NCI-H446 (cell line): ENCODE results near the gene ASCL4.

Source experiments
- DNase-seq, 2 experiments: peaks; one replicate each; lab custom pipeline; 2025; lab: John Stamatoyannopoulos, UW

The ASCL4 gene

DNA sequence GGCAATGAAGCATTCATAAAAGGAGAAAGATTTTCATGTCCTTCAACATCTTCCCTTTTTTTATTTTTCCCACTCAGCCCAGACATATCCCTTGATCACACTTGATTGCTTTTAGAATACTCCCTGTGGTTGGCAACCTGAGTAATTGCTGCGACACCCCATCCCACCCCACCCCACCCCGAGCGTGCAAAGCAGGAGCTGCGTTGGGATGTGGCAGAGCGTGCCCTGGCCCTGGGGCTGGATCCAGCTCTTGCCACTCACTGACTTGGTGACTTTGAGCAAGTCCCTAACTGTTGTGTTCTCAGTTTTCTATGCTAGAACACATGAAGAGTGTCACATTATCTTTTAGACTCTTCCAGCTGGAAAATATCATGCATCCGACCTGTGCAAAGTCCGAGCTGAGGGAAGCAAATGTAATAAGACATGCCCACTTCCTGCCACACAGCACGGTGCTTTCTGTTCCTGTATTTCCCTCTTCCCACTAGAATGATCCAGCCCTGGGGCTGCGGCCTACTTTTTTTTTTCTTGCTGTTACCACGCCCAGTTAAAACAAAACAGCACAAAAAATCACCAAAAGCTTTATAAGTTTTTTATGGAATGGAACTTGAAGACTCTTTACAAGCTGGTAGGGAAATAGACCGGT lies 4.0 kb downstream of the ASCL4 start:
- DNase-seq, result no peak

DNA sequence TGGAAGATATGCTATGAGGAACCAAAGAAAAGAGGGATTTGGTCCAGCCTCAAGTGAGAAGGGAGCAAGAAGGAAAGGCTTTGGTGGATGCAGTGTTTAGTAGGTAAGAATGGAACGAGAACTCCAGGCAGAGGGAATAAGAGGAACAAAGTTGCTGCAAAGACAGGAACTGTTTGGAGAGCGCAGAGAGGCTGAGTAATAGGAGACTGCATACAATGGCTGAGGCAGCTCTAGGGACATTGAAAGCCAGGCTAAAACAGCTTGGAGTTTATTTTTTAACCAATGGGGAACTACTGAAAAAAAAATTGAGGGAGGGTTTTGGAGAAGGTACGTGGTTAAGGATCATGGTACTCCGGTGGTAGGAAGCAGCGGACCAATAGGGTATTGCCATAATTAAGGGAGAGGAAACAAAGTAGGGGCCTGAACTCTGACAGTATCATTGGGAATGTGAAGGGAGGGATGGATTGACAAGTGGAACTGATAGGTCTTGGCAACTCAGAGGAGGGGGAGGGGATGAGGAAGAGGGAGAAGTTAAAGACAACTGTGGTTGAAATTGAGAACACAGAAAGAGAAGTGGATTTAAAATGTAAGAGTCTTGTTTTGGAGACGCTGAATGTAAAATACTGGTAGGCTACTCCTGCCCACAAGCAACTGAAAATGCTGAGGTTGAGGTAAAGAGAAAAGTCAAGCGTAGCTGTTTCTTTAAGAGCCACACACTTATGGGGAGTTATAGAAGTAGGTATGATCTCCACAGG lies 4.8 kb downstream of the ASCL4 start:
- DNase-seq, result no peak

DNA sequence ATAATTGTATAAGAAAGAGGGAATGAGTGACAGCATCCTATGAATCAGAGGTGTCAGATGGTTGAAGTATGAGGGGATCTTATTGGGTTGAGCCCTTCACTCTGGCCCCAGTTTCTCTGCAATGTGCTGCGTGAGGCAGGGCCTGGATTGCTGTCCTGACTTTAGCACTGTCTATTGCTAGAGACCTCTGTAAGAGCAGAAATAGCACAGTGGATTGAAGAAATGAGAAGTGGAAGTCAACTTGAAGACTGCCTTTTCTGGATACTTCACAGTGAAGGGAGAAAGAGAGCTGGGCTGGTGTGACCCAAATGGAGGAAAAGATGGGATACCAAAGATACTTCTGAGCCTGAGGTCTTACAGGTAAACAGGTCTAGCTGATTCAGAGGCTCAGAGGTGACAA lies 5.8 kb downstream of the ASCL4 start:
- no peak for DNase-seq

DNA sequence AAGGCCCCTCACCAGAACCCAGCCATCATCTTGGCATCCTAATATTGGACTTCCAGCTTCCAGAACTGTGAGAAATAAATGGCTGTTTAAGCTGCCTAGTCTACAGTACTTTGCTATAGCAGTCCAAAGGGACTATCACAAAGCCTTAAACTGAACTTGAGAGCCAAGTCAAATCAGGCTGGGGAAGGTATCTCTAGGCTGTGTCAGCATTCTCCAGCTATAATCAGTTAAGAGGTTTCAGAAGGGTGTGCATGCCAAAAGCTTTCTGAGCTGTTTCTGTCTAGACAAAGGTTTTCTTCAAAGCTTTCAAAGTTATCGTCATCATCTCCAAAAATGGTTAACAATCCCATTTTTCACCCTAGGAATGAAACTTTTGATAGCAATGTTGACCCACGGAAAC lies 7.6 kb downstream of the ASCL4 start:
- no peak for DNase-seq

DNA sequence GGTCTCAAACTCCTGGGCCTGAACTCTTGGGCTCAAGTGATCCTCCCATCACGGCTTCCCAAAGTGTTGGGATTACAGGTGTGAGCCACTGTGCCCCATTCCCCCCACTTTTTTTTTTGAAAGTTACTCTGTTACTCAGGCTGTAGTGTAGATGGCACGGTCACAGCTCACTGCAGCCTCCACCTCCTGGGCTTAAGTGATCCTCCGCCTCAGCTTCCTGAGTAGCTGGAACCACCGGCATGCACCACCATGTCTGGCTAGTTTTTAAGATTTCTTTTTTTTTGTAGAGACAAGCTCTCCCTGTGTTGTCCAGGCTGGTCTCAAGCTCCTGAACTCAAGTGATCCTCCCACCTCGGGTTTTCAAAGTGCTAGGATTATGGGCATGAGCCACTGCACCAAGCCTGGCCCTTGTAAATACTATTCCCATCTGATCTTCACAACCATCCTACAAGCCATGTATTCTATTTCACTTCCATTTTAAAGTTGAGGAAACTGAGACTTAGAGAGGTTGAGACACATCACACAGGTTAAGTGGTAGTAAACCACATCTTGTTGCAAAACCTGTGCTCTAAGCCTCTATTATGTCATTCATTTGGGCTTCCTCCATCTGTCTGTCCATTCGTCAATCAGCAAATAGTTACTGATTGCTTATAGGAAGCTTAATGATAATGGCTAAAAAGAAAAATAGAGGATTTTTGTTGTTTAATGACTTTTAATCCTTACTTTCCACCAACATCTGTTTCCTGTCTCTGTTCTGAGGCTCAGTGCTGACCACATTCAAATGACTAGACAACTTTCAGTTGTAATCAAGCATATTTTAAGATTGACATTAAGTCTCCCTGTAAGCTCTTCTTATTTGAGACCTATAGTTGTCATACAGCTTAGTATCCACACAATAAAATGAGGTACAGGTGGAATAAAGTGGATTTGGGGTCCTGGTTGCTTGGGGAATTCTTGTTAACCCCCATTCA lies 9.2 kb downstream of the ASCL4 start:
- no peak for DNase-seq

DNA sequence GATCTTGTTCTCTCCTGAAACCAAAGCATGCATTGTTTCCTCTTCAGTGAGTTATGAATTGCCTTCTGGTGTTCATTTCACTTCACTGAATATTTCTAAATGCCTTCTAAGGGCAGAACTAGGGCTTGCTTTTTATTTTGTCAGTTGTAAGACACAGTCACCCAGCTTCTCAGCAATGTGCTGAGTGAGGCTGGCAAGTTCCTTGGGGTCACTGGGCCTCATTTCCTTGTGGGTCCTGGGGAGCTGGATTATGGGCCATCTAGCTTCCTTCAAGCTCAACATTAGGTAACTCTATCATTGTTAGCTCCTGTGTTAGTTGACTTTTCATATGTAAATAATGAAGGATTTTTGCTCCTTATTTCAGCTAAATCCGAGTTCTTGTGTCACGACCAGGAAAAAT lies 13.8 kb downstream of the ASCL4 start:
- no peak for DNase-seq

DNA sequence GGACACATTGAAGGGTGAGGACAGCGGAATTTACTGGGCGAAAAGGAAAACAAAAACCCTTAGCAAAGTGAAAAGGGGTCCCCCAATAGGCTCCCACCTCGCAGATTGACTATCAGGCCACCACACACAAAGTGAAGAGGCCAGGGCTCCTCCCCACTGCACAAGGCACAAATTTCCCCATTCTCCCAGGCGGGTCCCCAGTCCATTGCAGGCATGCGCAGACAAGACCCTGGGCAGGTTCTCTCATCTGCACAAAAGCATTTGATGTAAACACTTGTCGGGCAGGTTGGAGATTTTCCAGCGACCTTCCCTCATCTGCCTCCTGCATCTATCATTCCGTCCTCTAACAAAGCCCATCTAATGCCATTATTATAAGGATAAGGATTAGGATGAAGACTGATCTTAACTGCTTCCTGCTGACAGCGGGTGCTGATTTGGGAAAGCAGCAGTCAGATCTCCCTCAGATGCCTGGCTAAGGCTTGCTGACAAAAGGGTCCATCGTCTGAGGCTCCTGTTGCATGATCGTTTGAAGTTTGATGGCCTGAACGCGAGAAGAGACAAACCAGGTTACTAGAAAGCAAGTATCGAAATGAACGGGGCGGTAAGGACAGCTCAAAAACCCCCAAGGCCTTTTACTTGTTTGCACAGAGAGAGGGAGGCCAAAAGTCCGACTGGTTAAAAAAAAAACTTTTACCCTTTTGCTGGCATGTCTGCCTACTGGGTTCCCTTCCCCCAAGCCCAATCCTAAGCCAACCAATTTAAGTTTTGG lies 14.4 kb downstream of the ASCL4 start:
- DNase-seq, result no peak

DNA sequence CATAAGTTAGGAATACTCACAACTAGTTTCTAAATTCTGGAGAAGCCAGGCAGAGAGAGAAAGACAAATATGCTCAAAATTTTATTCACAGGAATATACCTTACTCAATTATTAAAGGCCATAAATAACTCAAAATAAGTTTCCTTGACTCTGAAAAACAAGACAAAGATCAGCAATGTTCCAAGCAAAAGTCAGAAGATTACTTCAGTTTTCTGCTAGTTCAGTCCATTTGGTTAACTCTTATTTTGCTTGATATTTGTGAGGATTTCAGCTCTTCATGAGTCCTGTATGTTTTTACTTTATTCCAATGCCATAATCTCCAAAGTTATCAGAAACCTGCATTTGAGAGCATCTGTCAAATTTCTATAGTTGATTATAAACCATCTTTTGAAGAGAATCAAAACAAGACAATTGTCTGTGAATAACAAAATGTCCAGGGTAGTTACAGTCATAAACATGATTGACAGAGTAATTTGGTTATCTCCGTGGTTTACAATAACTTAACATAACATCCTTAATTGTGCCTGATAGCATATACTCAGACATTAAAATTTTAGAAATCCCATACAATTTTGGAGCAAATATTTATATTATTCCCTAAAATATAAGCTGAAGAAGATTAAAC lies 17.1 kb downstream of the ASCL4 start:
- no peak for DNase-seq

DNA sequence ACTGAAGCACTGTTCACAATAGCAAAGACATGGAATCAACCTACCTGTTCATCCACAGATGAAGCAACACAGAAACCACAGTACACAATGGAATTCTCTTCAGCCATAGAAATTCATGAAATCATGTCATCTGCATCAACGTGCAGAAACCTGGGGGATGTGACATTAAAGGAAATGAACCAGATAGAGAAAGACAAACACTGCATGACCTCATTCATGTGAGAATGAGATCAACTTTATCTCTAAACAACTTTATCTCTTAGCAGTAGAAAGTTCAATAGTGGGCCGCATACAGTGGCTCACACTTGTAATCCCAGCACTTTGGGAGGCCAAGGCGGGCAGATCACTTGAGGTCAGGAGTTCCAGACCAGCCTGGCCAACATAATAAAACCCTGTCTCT lies 19.9 kb downstream of the ASCL4 start:
- no peak for DNase-seq

DNA sequence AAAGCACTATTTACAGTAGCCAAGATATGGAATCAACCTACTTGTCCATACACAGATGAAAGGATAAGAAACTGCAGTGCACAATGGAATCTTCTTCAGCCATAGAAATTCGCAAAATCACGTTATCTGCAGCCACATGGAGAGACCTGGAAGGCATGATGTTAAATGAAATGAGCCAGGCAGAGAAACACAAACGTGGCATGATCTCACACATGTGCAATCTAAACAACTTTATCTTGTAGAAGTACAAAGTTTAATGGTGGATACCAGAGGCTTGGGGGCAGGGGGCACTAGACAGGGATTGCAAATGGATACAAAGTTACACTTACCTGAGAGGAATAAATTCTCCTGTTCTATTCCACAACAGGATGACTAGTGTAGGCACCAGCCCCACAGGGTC lies 24.1 kb downstream of the ASCL4 start:
- no peak for DNase-seq

DNA sequence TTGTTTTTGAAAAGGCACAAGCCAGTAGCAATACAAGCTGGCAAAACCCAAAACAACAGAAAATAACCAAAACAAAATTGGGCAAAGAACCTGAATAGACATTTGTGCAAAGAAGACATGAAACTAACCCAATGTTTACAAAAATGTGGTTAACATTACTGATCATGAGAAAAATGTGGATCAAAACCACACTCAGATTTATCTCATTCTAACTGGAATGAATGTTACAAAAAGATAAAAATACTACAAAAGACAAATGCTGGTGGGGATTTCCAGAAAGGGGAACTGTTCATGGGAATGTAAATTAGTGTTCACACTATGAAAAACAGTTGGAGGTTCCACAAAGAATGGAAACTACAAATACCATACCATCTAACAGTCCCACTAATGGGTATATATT lies 26.6 kb downstream of the ASCL4 start:
- DNase-seq, result no peak

DNA sequence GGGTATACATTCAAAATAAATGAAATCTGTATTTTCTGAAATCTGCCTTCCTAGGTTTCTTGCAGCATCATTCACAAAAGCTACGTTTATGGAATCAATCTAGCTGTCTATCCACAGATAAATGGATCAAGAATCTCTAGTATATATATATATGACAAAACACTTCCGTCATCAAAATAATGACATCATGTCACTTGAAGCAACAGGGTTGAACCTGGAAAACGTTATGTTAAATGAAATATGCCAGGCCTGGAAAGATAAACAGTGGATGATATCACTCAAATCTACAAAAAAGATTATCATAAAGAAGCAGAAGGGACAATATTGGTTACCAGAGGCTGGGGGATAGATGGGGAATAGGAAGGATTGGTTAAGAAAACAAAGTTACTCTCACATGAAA lies 28.6 kb downstream of the ASCL4 start:
- DNase-seq, result no peak

DNA sequence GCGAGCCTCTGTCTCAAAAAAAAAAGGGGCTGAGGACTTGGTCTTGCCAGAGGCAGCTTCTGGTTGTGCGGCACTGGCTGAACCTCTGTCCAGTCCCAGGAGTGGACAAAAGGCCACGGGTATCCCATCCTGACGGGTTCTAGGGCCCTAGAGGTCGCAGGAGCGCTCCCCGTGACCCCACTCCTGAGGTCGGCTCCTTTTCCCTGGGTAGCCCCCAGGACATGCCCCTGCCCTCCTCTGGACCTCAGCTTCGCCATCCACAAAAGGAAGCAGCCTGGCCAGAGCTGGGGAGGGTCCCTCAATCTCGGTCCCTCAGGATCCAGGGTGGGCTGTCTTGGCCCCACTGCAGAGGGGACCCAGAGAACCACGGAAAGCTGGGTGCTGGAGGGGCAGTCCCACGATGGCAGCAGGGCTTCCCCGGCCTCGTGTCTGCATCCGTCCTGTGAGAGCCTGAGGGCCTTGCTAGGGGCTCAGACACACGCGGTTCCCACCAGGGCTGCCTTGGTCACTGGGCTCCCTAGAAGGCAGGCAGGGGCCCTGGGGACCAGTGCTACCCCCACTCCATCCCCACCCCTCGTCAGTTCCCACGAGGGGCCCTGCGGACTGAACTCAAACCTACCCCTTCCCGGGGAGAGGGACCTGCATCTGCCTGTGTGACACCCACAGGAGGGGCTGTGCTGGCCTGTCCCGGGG lies 31.1 kb downstream of the ASCL4 start:
- no peak for DNase-seq

DNA sequence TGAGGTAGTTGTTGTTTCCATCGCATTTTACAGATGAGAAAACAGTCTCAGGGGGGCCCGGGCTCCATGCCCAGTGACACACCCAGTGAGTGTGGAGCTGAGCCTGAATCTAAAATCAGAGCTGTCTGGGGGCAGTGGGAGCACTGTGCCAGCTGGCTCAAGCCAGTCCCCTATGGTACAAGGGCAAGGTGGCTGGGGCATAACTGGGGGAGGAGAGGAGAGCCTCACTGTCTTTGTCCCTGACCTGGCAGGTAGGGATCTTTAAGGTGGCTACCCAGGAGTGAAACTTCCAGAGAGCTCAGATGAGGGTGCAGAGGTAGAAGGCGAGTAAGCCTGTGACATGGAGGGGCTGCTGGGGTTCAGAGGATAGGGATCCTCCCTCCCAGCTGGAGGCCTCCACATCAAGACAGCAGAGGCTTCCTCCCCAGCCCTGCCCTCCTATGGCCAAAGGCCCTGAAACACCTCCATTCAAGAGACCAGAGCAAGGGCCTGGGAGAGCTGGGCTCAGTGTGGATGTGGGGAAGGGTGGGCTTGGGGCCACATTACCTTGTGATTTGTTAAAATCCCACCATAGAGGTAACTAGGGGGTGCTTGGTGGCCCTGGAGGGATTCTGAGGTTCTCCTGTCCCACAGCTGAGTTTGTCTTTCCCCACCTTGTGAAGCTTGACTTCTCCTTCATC lies 33.1 kb downstream of the ASCL4 start:
- no peak for DNase-seq

DNA sequence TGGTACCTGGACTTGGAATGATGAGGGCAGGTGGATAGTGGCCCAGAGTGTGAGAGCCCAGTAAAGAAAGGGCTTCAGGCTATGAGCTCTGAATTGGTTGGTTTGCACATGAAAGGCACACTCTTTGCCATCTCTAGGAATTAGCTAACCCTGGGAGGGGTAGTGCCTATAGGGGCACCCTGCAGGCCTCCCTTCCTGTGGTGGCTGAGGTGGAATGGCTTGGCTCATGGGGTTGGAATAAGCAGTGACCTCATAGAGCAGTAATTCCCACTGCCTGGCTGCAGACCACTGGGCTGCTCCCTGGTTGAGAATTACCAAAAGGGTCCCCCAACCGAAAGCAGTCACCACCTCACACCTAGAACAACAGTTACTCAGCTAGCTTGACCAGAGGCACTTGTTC lies 42.7 kb downstream of the ASCL4 start:
- no peak for DNase-seq

DNA sequence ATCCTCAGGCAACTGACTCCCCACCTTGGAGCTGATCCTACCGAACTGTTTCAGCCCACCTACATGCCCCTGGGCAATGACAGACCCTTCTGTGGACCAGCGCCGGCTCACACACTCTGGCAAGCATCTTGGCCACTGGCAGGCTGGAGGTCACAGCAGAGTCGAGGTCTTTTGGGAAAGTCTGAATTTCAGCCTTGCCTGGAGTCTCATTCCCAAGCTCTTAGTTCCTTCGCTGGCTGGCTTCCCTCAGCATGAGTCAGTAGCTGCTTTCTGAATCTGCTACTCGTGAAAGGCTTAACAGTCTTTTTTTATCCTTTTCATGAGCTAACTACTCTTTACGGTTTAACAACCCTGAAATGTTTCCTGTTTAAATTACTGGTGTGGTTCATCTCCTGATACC lies 44.5 kb downstream of the ASCL4 start:
- DNase-seq, result no peak

DNA sequence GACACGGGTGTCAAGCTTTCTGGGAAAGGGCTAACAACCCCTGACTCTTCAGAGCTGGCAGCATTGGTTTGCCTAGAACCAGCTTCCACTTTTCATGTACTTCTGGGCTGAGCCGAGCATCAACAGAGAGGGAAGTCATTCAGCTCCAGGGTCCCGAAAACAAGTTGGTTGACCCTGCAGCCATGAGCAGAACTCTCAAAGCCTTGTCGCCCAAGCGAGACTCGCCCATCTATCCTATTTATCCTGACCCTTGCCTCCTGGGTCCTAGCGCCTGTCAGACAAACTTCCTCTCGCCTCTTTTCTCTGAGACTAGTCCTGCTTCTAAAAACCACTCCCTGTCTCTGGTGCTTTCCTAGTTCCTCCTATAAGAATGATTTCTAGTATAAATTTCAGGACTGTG lies 47.9 kb downstream of the ASCL4 start:
- no peak for DNase-seq
